GM19324 (cell line): ENCODE data around the gene PACRG.
"Not testable (repeated sequence)": the region's sequence is repeated elsewhere in the genome, so short reads cannot be mapped to it uniquely, and the experiment has no call there.

Experiments used
- ATAC-seq: cut with Tn5 transposase; IDR thresholded peaks from one replicate; pipeline ENCODE4 v1.9.1; 2021; ENCODE audit warnings: mild to moderate bottlenecking, moderate library complexity; ENCODE audit not compliant: unreplicated experiment, low FRiP score

The PACRG gene

DNA sequence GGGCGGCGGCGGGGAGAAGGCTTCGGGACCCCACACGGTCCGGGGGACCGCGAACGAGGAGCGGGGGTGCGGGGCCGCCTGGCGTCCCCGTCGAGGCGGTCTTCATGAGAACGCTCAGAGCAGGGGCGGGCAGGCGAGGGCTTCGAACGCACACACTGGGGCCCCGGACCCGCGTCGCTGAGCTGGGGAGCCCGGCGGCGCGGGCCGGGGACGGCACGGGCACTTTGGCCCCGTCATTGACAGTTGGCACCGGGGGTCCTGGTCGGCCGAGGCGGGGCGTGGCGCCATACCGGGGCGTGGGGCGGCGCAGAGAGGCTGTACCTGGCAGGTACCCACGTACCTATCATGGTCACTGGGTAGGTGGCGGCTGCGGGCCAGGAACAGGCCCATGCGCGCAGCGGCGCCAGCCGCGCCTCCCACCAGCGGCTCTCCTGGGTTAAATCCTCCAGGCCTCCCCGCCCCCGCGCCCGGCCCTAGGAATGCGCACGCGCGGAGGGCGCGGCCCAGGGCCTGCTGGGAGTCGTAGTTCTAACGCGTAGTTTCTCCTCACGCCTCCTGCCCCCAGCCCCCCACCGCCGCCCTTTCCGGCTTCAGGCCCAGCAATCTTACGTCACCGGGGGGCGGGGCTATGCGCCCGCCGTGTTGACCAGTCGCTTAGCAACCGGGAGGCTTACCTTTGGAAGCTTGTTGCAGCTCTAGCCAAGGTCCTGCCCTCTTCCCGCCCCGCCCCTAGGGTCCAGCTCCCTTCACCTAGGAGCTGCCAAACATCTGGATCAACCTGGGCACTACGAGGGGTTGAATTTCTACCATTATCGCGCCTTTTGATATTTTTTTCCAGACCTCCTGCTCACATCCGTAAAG is at the start of gene PACRG, which contains the start of gene PRKN:
Gene PACRG, plus strand, starts transcription at position 653 of the 861 bp plus-strand sequence.
Gene PRKN, minus strand, starts transcription at position 445 of the 861 bp plus-strand sequence.
- peak; percentile 99 for ATAC-seq

DNA sequence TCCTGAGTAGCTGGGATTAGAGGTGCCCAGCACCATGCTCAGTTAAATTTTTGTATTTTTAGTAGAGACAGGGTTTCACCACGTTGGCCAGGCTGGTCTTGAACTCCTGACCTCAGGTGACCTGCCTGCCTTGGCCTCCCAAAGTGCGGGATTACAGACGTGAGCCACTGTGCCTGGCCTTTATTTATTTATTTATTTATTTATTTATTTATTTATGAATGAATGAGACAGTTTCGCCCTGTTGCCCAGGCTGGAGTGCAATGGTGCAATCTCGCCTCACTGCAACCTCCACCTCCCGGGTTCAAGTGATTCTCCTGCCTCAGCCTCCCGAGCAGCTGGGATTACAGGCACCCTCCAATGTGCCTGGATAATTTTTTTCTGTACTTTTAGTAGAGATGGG is 48.9 kb upstream of the PACRG start:
- not testable (repeated sequence) for ATAC-seq

GRCh38 chr6:162679681-162680080 is 48.1 kb upstream of the PACRG start:
- no peak for ATAC-seq

- ATAC-seq: no peak
These were observed 47.4 kb upstream of the PACRG start for GRCh38 chr6:162680367-162680766.

DNA sequence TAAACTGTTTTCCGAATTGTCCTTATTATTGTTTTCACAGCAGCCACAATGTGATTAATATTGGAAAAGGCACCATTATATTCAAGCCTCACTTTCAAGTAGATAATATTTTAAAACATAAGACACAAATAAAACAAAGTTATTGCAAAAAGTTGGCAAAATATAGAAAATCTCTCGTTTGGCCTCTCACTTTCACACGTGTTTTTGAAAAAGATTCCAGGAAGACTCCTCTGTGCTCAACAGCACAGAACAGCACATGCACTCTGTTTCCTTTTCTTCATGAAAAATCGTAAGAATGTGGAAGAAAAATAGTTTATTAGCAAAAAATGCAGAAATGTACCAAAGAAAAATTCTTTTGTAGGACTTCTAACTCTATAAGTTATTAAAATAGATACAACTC is 46.9 kb upstream of the PACRG start:
- no peak for ATAC-seq

DNA sequence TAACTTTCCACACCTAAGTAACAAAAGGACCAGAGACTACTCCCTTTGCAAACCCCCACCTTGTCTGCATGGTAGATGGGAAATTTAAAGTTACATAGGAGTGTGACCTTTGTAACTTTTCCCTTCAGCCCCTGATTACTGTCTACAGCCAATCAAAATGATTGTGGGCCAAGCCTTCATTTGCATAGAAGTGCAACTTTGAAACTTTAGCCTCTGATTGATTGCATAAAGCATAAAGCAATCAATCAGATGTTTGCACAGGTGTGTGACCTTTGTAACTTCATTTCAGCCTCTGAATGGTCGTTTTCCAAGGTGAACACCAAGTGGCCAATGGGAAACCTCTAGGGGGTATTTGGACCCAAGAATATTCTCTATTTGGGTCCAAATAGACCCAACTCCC is 46.3 kb upstream of the PACRG start:
- no peak for ATAC-seq

DNA sequence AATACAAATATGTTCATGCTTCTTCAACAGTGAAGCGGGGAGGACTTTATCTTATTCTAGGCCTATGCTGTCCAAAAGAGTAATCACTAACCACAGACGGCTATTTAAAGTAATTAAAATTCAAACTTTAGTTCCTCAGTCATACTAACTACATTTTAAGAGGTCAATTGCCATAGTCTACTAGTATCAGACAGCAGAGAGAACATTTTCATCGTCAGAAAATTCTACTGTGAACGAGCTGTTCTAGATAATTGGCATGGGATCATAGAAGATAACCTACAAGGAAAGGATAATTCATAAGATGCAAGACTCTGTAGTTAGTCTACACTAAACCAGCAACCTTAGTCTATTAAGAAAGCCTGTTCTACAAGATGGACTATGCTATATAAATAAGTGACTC is 44.6 kb upstream of the PACRG start:
- no peak for ATAC-seq

DNA sequence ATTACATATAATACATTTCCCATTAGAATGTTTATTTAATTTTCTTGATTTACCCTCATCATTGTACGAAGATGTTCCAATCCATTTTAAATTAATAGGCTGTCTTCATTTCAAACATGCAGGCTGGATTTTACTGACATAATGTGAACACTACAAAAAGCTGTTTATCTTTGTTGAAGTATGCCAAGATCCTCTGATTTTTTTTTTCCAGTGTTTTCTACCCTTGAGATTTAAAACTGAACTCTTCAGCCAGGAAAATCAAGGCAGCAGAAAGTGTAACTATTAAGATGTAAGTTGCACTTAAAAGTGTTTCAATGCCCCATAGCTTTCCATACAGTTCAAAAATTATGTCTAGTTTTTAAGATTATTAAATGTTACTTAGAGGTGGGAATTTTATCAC is 43.7 kb upstream of the PACRG start:
- ATAC-seq: no peak

DNA sequence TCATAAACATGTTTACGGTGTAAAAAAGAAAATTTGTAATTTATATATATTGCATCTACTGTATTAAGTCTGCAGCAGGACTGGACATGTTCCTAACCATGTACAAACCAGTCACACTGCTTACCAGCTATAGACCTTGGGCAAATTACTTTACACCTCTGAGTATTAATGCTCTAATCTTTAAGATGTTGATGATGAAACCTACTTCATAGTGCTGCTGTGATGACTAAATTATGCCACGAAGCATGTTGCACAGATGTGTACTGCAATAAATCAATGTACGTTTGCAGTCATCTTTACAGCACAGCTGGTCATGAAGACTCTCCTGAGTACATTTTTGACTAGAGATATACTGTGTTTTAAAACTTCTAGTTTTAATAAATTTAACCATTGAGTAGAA is 42.8 kb upstream of the PACRG start:
- no peak for ATAC-seq

DNA sequence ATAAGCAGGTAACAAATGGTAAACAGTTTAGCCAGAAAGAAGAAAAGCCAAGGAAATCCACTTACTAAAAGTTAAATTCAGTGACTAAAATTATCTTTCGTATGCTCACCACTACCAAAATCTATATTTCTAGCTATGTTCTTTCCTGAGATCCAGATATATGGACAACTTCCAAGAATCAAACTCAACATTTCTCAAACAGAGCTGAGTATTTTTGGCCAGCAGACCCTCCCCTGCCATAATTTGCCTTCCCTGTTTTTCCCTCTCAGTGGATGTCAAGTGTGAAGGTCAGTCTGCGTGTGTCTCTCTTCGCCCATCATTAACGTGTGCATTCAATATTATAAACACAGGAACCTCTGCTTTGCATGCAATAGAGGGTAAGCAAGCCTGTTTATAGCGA is 42.2 kb upstream of the PACRG start:
- no peak for ATAC-seq

- ATAC-seq: no peak
These were observed 38.9 kb upstream of the PACRG start for GRCh38 chr6:162688751-162689345.

- no peak for ATAC-seq
These were observed 37.6 kb upstream of the PACRG start for GRCh38 chr6:162690158-162690557.

DNA sequence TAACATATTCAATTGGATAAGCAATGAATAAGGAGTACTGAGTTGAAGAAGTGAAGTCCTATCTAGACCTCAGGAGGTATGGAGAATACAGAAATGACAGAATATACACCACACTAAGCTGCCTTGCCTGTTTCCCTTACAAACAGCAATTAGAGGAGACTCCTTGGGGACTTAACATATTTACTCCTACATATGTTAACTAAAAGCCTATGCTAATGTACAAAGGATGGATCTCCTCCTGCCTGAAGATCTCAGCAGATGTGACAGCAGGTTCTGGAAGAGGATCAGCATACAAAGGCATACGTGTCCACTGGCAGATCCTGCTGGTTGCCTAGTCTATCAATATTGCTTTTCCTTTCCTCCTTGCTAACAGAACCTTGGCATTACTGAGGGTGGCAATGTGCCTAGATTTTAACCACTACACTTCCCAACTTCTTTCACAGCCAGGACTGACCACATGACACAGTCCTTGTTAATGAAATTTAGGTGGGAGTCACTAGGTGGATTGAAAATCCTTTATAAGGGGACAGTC is 29.8 kb upstream of the PACRG start:
- ATAC-seq: no peak

- ATAC-seq: no peak
These were observed 29.3 kb upstream of the PACRG start for GRCh38 chr6:162698440-162698839.

DNA sequence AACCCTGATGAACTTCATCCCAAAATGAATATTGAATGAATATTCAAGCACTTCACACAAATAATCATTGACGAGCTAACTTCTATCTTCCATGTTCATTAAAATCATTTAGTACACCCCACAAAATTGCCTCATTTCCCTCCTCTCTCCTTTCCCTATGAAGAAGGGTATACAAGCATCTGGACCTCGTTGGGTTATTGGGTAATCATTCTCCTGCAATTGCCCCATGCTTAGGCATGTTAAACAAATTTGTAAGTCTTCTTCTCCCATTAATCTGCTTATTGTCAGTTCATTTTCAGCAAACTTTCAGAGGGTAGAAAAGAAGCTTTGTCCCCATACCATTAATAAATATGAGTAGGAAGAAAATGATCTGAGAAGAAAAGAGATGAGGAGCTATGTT is 27.8 kb upstream of the PACRG start:
- ATAC-seq: no peak

GRCh38 chr6:162700966-162701365 is 26.8 kb upstream of the PACRG start:
- ATAC-seq: no peak

GRCh38 chr6:162701551-162701950 is 26.2 kb upstream of the PACRG start:
- ATAC-seq: no peak

GRCh38 chr6:162702446-162702845 is 25.3 kb upstream of the PACRG start:
- ATAC-seq: no peak

DNA sequence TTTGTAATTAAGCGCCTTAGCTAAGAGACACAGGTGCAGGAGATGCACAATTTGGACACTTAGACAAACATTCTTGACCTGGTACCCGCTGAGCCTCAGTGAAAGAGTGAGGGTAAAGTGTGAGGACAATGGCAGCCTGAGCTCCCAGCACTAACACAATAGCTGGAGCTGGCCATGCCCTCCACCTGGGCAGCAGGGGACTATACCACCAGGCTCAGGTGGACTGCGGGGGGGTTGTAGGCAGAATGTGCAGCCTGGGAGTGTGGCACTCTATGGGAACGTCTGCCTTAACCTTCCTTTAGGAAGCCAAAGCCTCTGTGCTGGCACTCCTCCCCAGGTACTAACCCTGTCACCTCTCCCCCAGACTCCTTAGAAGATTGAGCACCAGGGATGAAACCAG is 23.8 kb upstream of the PACRG start:
- ATAC-seq: no peak

DNA sequence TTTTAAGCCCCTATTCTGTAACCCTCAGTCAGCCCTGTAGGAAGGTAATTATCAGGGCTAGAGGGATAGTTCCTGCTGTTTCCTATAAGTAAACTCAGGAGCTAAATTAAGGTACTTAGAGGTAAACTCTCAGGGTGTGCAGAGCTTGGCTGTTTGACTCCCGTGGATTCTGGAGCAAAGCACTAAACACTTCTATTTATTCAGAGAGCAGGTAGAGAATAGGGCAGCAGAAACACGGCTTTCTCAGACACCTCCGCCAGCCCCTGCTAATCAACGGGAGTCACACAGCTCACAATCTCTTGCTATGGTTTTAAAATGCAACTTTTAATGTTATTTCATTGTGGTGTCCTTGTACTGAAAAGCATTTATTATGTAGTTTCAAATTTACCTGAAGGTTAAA is 22.0 kb upstream of the PACRG start:
- no peak for ATAC-seq

DNA sequence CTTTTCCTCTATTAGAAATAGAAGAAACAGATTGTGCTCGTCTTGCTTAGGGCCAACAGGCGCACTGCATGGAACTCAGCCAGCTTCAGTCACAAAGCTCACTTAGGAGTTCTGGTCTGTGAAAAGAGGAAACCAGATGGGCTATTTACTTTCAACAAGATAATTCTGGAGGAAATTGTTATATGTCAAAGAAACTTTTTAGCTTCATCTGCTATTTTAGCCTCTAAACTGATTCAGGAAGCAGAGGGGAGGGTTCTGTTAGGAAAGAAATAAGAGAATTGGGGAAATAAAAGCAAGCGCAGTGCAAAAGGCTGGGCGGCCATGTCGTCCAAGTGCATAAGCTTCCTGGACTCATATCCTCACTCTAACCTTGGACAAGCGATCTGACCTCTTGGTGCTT is 21.5 kb upstream of the PACRG start:
- no peak for ATAC-seq

DNA sequence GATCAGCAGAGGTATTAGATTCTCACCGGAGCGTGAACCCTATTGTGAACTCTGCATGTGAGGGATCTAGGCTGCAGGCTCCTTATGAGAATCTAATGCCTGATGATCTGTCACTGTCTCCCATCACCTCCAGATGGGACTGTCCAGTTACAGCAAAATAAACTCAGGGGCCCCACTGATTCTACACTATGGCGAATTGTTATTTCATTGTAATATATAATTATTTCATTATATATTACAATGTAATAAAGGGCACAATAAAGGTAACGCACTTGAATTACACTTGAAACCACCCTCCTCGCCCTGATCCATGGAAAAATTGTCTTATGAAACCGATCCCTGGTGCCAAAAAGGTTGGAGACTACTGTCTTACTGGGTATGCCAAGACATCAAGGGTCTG is 18.8 kb upstream of the PACRG start:
- no peak for ATAC-seq
